LHCN-M2 (cell line): Measurements from ENCODE around the gene PCDHA7. TPM values are rescaled to one million over a fixed set of nuclear protein-coding genes. Genes with fewer than 3 reads are reported as not detected.
"Not testable (repeated sequence)": the region's sequence is repeated elsewhere in the genome, so short reads cannot be mapped to it uniquely, and the experiment has no call there.

Source experiments
- DNase-seq: peaks from one replicate; pipeline ENCODE4 v3.0.0-alpha.2; 2012; ENCODE audit warnings: low read depth
- total RNA-seq: library from RNA; depleted of rRNA; stranded (reverse); fragments of >200 nt; gene quantifications from 2 replicates; pipeline ENCODE4 v1.2.3, GENCODE V29; 2014

PCDHA7 gene
- total RNA-seq, 1 experiment from 2014 or later = 0.11 TPM

DNA sequence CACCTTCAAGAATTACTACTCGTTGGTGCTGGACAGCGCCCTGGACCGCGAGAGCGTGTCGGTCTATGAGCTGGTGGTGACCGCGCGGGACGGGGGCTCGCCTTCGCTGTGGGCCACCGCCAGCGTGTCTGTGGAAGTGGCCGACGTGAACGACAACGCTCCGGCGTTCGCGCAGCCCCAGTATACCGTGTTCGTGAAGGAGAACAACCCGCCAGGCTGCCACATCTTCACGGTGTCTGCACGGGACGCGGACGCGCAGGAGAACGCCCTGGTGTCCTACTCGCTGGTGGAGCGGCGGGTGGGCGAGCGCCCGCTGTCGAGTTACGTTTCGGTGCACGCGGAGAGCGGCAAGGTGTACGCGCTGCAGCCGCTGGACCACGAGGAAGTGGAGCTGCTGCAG, 11.1 kb upstream of the PCDHA7 start:
- not testable (repeated sequence) for DNase-seq

DNA sequence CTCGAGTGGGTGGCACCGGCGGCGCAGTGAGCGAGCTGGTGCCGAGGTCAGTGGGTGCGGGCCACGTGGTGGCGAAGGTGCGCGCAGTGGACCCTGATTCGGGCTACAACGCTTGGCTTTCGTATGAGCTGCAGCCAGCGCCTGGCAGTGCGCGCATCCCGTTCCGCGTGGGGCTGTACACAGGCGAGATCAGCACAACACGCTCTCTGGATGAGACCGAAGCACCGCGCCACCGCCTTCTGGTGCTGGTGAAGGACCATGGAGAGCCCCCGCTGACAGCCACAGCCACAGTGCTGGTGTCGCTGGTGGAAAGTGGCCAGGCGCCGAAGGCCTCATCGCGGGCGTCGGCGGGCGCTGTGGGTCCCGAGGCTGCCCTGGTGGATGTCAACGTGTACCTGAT, 10.6 kb upstream of the PCDHA7 start:
- no peak for DNase-seq

DNA sequence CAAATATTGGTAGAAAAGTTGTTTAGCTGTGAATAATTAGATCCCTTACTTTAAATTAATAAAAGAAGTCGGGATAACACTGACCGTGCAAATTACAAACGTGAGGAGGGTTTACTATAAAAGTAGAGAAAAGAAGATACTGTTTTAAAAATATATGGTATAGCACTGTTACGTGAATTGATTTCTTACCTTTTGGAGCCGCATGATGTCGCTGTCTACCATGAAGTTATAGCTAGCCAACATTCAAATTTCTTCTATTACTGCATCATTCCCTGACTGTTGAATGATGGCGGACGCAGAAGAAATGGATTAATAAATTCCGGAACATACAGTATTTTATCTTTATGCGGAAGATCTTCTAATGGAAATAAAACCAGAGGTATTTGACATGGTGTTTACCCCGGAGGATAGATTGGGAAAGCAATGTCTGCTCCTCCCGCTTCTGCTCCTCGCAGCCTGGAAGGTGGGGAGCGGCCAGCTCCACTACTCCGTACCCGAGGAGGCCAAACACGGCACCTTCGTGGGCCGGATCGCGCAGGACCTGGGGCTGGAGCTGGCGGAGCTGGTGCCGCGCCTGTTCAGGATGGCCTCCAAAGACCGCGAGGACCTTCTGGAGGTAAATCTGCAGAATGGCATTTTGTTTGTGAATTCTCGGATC, 6.2 kb upstream of the PCDHA7 start, which contains the start of gene PCDHA6:
Gene PCDHA6 (plus strand): TSS at position 257 of the 658 bp plus-strand sequence. CDS start 132 bp downstream, at position 389.
- DNase-seq = no peak

DNA sequence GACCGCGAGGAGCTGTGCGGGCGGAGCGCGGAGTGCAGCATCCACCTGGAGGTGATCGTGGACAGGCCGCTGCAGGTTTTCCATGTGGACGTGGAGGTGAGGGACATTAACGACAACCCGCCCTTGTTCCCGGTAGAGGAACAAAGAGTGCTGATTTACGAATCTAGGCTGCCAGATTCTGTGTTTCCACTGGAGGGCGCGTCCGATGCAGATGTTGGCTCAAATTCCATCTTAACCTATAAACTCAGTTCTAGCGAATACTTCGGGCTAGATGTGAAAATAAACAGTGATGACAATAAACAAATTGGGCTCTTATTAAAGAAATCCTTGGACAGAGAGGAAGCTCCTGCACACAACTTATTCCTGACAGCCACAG, 5.7 kb upstream of the PCDHA7 start:
- DNase-seq = no peak

- DNase-seq = not testable (repeated sequence)
Observed at GRCh38 chr5:140829511-140830501, 4.3 kb upstream of the PCDHA7 start.

GRCh38 chr5:140834439-140835008, 455 bp downstream of the PCDHA7 start:
- DNase-seq = not testable (repeated sequence)

- no peak for DNase-seq
Observed at GRCh38 chr5:140835622-140836510, 1.8 kb downstream of the PCDHA7 start.

DNA sequence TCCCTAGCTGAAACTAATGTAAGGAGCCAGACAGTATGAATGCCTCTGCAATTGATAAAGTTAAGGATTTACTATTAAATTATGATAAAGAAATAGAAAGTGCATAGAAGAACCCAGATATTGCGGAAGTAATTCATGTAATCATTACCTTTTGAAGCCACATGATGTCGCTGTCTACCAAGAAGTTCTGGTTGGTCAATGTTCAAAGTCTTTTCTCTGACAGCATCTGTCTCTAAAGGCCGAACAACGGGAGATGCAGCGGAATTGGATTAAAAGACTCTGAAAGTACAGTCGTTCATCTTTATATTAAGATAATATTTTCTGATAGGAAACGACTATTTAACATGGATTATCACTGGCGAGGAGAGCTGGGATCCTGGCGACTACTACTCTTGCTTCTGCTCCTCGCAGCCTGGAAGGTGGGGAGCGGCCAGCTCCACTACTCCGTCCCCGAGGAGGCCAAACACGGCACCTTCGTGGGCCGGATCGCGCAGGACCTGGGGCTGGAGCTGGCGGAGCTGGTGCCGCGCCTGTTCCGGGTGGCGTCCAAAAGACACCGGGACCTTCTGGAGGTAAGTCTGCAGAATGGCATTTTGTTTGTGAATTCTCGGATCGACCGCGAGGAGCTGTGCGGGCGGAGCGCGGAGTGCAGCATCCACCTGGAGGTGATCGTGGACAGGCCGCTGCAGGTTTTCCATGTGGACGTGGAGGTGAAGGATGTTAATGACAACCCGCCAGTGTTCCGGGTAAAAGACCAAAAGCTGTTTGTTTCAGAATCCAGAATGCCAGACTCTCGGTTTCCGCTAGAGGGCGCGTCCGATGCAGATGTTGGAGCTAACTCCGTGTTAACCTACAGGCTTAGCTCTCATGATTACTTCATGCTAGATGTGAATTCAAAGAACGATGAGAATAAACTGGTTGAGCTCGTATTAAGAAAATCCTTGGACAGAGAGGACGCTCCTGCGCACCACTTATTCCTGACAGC, 7.2 kb downstream of the PCDHA7 start, which contains the start of gene PCDHA8:
Gene PCDHA8 (plus strand): TSS at position 210 of the 985 bp plus-strand sequence. CDS start 135 bp downstream, at position 345.
- DNase-seq = no peak

DNA sequence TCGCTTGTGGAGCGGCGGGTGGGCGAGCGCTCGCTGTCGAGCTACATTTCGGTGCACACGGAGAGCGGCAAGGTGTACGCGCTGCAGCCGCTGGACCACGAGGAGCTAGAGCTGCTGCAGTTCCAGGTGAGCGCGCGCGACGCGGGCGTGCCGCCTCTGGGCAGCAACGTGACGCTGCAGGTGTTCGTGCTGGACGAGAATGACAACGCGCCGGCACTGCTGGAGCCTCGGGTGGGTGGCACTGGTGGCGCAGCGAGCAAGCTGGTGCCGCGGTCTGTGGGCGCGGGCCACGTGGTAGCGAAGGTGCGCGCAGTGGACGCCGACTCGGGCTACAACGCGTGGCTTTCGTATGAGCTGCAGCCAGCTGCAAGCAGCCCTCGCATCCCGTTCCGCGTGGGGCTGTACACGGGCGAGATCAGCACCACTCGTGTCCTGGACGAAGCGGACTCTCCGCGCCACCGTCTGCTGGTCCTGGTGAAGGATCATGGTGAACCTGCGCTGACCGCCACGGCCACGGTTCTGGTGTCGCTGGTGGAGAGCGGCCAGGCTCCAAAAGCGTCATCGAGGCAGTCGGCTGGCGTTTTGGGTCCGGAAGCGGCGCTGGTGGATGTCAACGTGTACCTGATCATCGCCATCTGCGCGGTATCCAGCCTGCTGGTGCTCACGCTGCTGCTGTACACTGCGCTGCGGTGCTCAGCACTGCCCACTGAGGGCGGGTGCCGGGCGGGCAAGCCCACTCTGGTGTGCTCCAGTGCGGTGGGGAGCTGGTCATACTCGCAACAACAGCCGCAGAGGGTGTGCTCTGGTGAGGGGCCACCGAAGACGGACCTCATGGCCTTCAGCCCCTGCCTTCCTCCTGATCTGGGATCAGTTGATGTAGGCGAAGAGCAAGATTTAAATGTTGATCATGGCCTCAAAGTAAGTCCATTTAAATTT, 9.0 kb downstream of the PCDHA7 start:
- DNase-seq = no peak

- peak; percentile 20 for DNase-seq
Observed at GRCh38 chr5:140848139-140849102, 14.4 kb downstream of the PCDHA7 start, which contains the start of gene PCDHA9. Gene PCDHA9 (plus strand): TSS chr5:140848382. CDS start chr5:140848496, 114 bp downstream.

- not testable (repeated sequence) for DNase-seq
Observed at GRCh38 chr5:140849831-140850634, 16.0 kb downstream of the PCDHA7 start.

- peak; percentile 11 for DNase-seq
Observed at GRCh38 chr5:140855772-140856674, 22.0 kb downstream of the PCDHA7 start, which contains the start of gene PCDHA10. Gene PCDHA10 (plus strand): TSS chr5:140855897. CDS start chr5:140856049, 152 bp downstream.

DNA sequence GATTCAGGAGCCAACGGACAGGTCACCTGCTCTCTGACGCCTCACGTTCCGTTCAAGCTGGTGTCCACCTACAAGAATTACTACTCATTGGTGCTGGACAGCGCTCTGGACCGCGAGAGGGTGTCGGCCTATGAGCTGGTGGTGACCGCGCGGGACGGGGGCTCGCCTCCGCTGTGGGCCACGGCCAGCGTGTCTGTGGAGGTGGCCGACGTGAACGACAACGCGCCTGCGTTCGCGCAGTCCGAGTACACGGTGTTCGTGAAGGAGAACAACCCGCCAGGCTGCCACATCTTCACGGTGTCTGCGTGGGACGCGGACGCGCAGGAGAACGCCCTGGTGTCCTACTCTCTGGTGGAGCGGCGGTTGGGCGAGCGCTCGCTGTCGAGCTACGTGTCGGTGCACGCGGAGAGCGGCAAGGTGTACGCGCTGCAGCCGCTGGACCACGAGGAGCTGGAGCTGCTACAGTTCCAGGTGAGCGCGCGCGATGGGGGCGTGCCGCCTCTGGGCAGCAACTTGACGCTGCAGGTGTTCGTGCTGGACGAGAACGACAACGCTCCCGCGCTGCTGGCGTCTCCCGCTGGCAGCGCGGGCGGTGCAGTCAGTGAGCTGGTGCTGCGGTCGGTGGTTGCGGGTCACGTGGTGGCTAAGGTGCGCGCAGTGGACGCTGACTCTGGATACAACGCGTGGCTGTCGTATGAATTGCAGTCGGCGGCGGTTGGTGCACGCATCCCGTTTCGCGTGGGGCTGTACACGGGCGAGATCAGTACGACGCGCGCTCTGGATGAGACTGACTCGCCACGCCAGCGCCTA, 23.3 kb downstream of the PCDHA7 start:
- DNase-seq = no peak

GRCh38 chr5:140857987-140858240, 23.8 kb downstream of the PCDHA7 start:
- DNase-seq = no peak
